ENCODE results near the gene MIB1. TPM values are rescaled to one million over a fixed set of nuclear protein-coding genes. Genes with fewer than 3 reads are reported as not detected.

Gene MIB1
- total RNA-seq, 1 experiment from 2014 or later: 48.8 TPM

DNA sequence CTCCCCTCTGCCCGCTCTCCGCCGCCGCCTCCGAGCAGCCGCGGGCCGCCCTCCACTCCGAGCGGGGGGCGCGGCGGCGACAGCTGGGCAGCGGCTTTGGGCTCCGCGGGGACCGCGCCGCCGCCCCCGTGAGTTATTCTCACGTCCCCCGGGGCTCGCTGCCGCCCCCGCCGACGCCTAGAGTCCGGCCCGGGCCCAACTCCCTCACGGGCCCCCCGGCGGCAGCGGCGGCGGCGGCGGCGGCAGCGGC lies 645 bp downstream of the MIB1 start:
- peaks cover 3% of the 10 kb centered on the region for H3K23me2 ChIP-seq (ENCODE audit: insufficient read length, low read depth, low read length, poor library complexity, severe bottlenecking)
- peak overlapping the region; percentile 92 to 95; a peak in 4 of 5 replicates for H3K4me3 Mint-ChIP-seq
- H3K23ac ChIP-seq (ENCODE audit: insufficient read length, low read depth, low read length): no peak overlapping the region
- no peak overlapping the region for H3K4ac ChIP-seq (ENCODE audit: low read depth, low read length)
- peaks cover 42 to 48% of the 10 kb centered on the region in 2 experiments for H3K4me1 Mint-ChIP-seq
- H3K18ac ChIP-seq (ENCODE audit: insufficient read length, low read depth, low read length): no peak overlapping the region
- H2BK20ac ChIP-seq (ENCODE audit: low read depth, low read length, poor library complexity, severe bottlenecking): no peak overlapping the region
- TF ChIP-seq, protein P1, sequence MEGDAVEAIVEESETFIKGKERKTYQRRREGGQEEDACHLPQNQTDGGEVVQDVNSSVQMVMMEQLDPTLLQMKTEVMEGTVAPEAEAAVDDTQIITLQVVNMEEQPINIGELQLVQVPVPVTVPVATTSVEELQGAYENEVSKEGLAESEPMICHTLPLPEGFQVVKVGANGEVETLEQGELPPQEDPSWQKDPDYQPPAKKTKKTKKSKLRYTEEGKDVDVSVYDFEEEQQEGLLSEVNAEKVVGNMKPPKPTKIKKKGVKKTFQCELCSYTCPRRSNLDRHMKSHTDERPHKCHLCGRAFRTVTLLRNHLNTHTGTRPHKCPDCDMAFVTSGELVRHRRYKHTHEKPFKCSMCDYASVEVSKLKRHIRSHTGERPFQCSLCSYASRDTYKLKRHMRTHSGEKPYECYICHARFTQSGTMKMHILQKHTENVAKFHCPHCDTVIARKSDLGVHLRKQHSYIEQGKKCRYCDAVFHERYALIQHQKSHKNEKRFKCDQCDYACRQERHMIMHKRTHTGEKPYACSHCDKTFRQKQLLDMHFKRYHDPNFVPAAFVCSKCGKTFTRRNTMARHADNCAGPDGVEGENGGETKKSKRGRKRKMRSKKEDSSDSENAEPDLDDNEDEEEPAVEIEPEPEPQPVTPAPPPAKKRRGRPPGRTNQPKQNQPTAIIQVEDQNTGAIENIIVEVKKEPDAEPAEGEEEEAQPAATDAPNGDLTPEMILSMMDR (conservative IDR thresholded peaks at IDR 0.05): no peak
- no peak for DNase-seq
- no peak overlapping the region for H4K8ac ChIP-seq (replicated peaks; ENCODE audit: insufficient read length, low read depth, low read length)
- no peak overlapping the region for H4K91ac ChIP-seq (ENCODE audit: insufficient read length, low read depth, low read length)
- no peak overlapping the region for H3T11ph ChIP-seq (ENCODE audit: low read length)
- H3K27ac Mint-ChIP-seq: no peak overlapping the region
- no CpG with 5 or more reads among the region's 41 CpGs for WGBS (ENCODE audit: extremely low coverage, insufficient read length, low lambda C conversion rate)
- H3K4me2 ChIP-seq (ENCODE audit: insufficient read depth, insufficient read length, low read length): peak overlapping the region; percentile 95
- H3K27me3 Mint-ChIP-seq (ENCODE audit: low read depth): peaks cover 3% of the 10 kb centered on the region
- H3K79me1 ChIP-seq (ENCODE audit: insufficient read depth, low read depth, low read length, poor library complexity, severe bottlenecking): no peaks in the 10 kb centered on the region
- H2AFZ ChIP-seq (ENCODE audit: low read length): no peak overlapping the region
- H2BK5ac ChIP-seq (ENCODE audit: insufficient read length, low read length): no peak overlapping the region
- H4K5ac ChIP-seq (ENCODE audit: insufficient read length, low read depth, low read length): no peak overlapping the region
- no peak overlapping the region for H3K56ac ChIP-seq (ENCODE audit: insufficient read length, low read depth, low read length)
- H2BK15ac ChIP-seq (ENCODE audit: low read depth, low read length): no peak overlapping the region
- no peak overlapping the region for H3K14ac ChIP-seq (ENCODE audit: insufficient read depth, low read length)
- H2BK12ac ChIP-seq (ENCODE audit: insufficient read length, low read depth, low read length): no peak overlapping the region
- H4K20me1 ChIP-seq (ENCODE audit: control insufficient read depth, insufficient read depth, insufficient read length): no peaks in the 10 kb centered on the region
- no peaks in the 10 kb centered on the region for H3K27me3 ChIP-seq (ENCODE audit: insufficient read depth, low read length)
- peaks cover 11% of the 10 kb centered on the region in 2 experiments; a peak in 4 of 5 replicates for H3K9me3 Mint-ChIP-seq
- H3K9me3 ChIP-seq (ENCODE audit: control insufficient read depth, low read depth, low read length): no peaks in the 10 kb centered on the region
- H3K27ac ChIP-seq (ENCODE audit: insufficient read length, low read depth, low read length): no peak overlapping the region
- no peak overlapping the region for H2AK5ac ChIP-seq (ENCODE audit: insufficient read length, low read length)
- no peak overlapping the region for H3K9ac ChIP-seq (ENCODE audit: extremely low read depth, insufficient read length, low read length)
- peaks cover 20% of the 10 kb centered on the region; the same call in 1 of the 2 replicates for H3K79me2 ChIP-seq (ENCODE audit: insufficient read depth, low read length)
- no peaks in the 10 kb centered on the region for H3K4me1 ChIP-seq (ENCODE audit: insufficient read depth, low read length)
- no peak overlapping the region for H2BK120ac ChIP-seq (ENCODE audit: low read depth, low read length, poor library complexity, severe bottlenecking)
- peaks cover 1 to 14% (median 5%) of the 10 kb centered on the region in 3 experiments for H3K36me3 Mint-ChIP-seq (ENCODE audit: insufficient read depth in 1 of 3, low read depth in 3 of 3)

Data from H9 (cell line).